H9 (cell line): ENCODE data around the gene DEUP1. TPM values are rescaled to one million over a fixed set of nuclear protein-coding genes. Genes with fewer than 3 reads are reported as not detected.

Experiments
- DNase-seq: peaks from one replicate; pipeline ENCODE4 v3.0.0-alpha.2; 2017
- H2AFZ ChIP-seq: one replicate; pipeline ENCODE4 v1.6.1; 2013; ENCODE audit warnings: mild to moderate bottlenecking, low read length, control low read depth, moderate library complexity
- H2AK5ac ChIP-seq: 2 replicates; pipeline ENCODE4 v1.6.1; 2013; ENCODE audit warnings: low read length, control low read depth, mixed read lengths; ENCODE audit not compliant: insufficient read length
- H2BK120ac ChIP-seq: one replicate; pipeline ENCODE4 v1.6.1; 2013; ENCODE audit warnings: low read depth, mild to moderate bottlenecking, low read length, control low read depth, inconsistent platforms; ENCODE audit not compliant: poor library complexity, severe bottlenecking
- H2BK12ac ChIP-seq: 2 replicates; pipeline ENCODE4 v1.6.1; 2013; ENCODE audit warnings: low read length, control low read depth, mixed read lengths, low read depth; ENCODE audit not compliant: insufficient read length
- H2BK15ac ChIP-seq: 2 replicates; pipeline ENCODE4 v1.6.1; 2013; ENCODE audit warnings: low read depth, low read length, control low read depth
- H2BK20ac ChIP-seq: one replicate; pipeline ENCODE4 v1.6.1; 2013; ENCODE audit warnings: low read depth, mild to moderate bottlenecking, low read length, control low read depth, inconsistent platforms; ENCODE audit not compliant: poor library complexity, severe bottlenecking
- H2BK5ac ChIP-seq: 2 replicates; pipeline ENCODE4 v1.6.1; 2013; ENCODE audit warnings: low read length, control low read depth, mixed read lengths; ENCODE audit not compliant: insufficient read length
- H3K14ac ChIP-seq: 2 replicates; pipeline ENCODE4 v1.6.1; 2013; ENCODE audit warnings: low read length, control low read depth; ENCODE audit not compliant: insufficient read depth
- H3K18ac ChIP-seq: 2 replicates; pipeline ENCODE4 v1.6.1; 2013; ENCODE audit warnings: low read depth, mild to moderate bottlenecking, mixed read lengths, low read length, control low read depth; ENCODE audit not compliant: insufficient read length
- H3K23ac ChIP-seq: 2 replicates; pipeline ENCODE4 v1.6.1; 2013; ENCODE audit warnings: low read length, control low read depth, mixed read lengths, low read depth; ENCODE audit not compliant: insufficient read length
- H3K23me2 ChIP-seq: 2 replicates; pipeline ENCODE4 v1.6.1; 2013; ENCODE audit warnings: low read depth, mild to moderate bottlenecking, mixed read lengths, low read length, control low read depth; ENCODE audit not compliant: insufficient read length, poor library complexity, severe bottlenecking
- H3K27ac ChIP-seq: 2 replicates; pipeline ENCODE4 v1.5.1; 2013; ENCODE audit warnings: low read length, control low read depth, mixed read lengths, low read depth; ENCODE audit not compliant: insufficient read length
- H3K27me3 ChIP-seq: 2 replicates; pipeline ENCODE4 v1.6.1; 2013; ENCODE audit warnings: low read length, control low read depth, inconsistent platforms; ENCODE audit not compliant: insufficient read depth
- H3K4ac ChIP-seq: 2 replicates; pipeline ENCODE4 v1.6.1; 2013; ENCODE audit warnings: low read depth, mild to moderate bottlenecking, control low read depth, inconsistent platforms, low read length, moderate library complexity
- H3K4me1 ChIP-seq: 2 replicates; pipeline ENCODE4 v1.6.1; 2013; ENCODE audit warnings: low read length, control low read depth, inconsistent platforms; ENCODE audit not compliant: insufficient read depth
- H3K4me2 ChIP-seq: 2 replicates; pipeline ENCODE4 v1.6.1; 2013; ENCODE audit warnings: low read length, control low read depth, mixed read lengths; ENCODE audit not compliant: insufficient read length, insufficient read depth
- H3K56ac ChIP-seq: 2 replicates; pipeline ENCODE4 v1.6.1; 2013; ENCODE audit warnings: low read depth, mild to moderate bottlenecking, mixed read lengths, low read length, control low read depth; ENCODE audit not compliant: insufficient read length
- H3K79me1 ChIP-seq: 2 replicates; pipeline ENCODE4 v1.6.1; 2013; ENCODE audit warnings: low read depth, mild to moderate bottlenecking, moderate library complexity, low read length, control low read depth, inconsistent platforms; ENCODE audit not compliant: insufficient read depth, poor library complexity, severe bottlenecking
- H3K79me2 ChIP-seq: 2 replicates; pipeline ENCODE4 v1.6.1; 2013; ENCODE audit warnings: low read length, control low read depth, inconsistent platforms; ENCODE audit not compliant: insufficient read depth
- H3K9ac ChIP-seq: 2 replicates; pipeline ENCODE4 v1.6.1; 2013; ENCODE audit warnings: low read length, control low read depth, mixed read lengths; ENCODE audit not compliant: insufficient read length; ENCODE audit errors: extremely low read depth
- H3K9me3 ChIP-seq: one replicate; pipeline ENCODE4 v1.6.1; 2013; ENCODE audit warnings: low read depth, low read length, inconsistent platforms; ENCODE audit not compliant: control insufficient read depth
- H3T11ph ChIP-seq: one replicate; pipeline ENCODE4 v1.6.1; 2013; ENCODE audit warnings: mild to moderate bottlenecking, low read length, control low read depth, inconsistent platforms
- H4K20me1 ChIP-seq: one replicate; pipeline ENCODE4 v1.6.1; 2013; ENCODE audit not compliant: control insufficient read depth, insufficient read length, insufficient read depth
- H4K5ac ChIP-seq: 2 replicates; pipeline ENCODE4 v1.6.1; 2013; ENCODE audit warnings: low read depth, mild to moderate bottlenecking, mixed read lengths, low read length, control low read depth; ENCODE audit not compliant: insufficient read length
- H4K8ac ChIP-seq: replicated peaks from 2 replicates; pipeline ENCODE4 v1.6.1; 2013; ENCODE audit warnings: low read length, control low read depth, mixed read lengths, low read depth; ENCODE audit not compliant: insufficient read length
- H4K91ac ChIP-seq: 2 replicates; pipeline ENCODE4 v1.6.1; 2013; ENCODE audit warnings: low read depth, mild to moderate bottlenecking, moderate library complexity, mixed read lengths, low read length, control low read depth; ENCODE audit not compliant: insufficient read length
- H3K27ac Mint-ChIP-seq, 3 experiments: 2 replicates in 2 of 3; 3 replicates in 1 of 3; pipeline ENCODE4 v1.8.0; 2020 to 2021; ENCODE audit warnings: mixed read lengths in 3 of 3, mild to moderate bottlenecking in 1 of 3, moderate library complexity in 1 of 3
- H3K27me3 Mint-ChIP-seq: 2 replicates; pipeline ENCODE4 v1.8.0; 2021; ENCODE audit warnings: low read depth, mild to moderate bottlenecking, moderate library complexity, mixed read lengths
- H3K36me3 Mint-ChIP-seq, 3 experiments: 2 replicates in 2 of 3; 3 replicates in 1 of 3; pipeline ENCODE4 v1.8.0; 2020 to 2021; ENCODE audit warnings: low read depth in 3 of 3, mixed read lengths in 3 of 3; ENCODE audit not compliant: insufficient read depth in 1 of 3
- H3K4me1 Mint-ChIP-seq, 2 experiments: 2 replicates each; pipeline ENCODE4 v1.8.0; 2020; ENCODE audit warnings: mixed read lengths in 2 of 2
- H3K4me3 Mint-ChIP-seq, 2 experiments: 2 replicates in 1 of 2; 3 replicates in 1 of 2; pipeline ENCODE4 v1.8.0; 2020 to 2021; ENCODE audit warnings: mild to moderate bottlenecking in 2 of 2, mixed read lengths in 2 of 2, moderate library complexity in 1 of 2
- H3K9me3 Mint-ChIP-seq, 2 experiments: 2 replicates in 1 of 2; 3 replicates in 1 of 2; pipeline ENCODE4 v1.8.0; 2020; ENCODE audit warnings: mild to moderate bottlenecking in 2 of 2, mixed read lengths in 2 of 2, moderate library complexity in 1 of 2
- CTCF ChIP-seq: fragments of 200-600 bp; sonication (generic); conservative IDR thresholded peaks from 3 replicates; pipeline ENCODE4 v1.8.0; 2021; ENCODE audit warnings: antibody characterized with exemption, mild to moderate bottlenecking
- WGBS: extraction: QIAGEN DNeasy Blood & Tissue Kit; methylation state at CpG from one replicate; pipeline ENCODE4 v1.1.7; 2013; ENCODE audit warnings: missing lambda C conversion rate, low lambda C conversion rate, mixed read lengths; ENCODE audit not compliant: insufficient read length; ENCODE audit errors: extremely low coverage; 5-methylcytosine and 5-hydroxymethylcytosine counted together
- total RNA-seq: library from RNA; stranded (reverse); gene quantifications from 2 replicates; pipeline ENCODE4 v1.2.1, GENCODE V29; 2021

Gene DEUP1
- total RNA-seq, 1 experiment from 2014 or later, result 0.22 TPM

GRCh38 chr11:93319224-93319839 lies 11.2 kb upstream of the DEUP1 start:
- Histone ChIP-seq H3K23ac (no peak overlapping the region), H3K56ac (no peak overlapping the region), H3K4me2 (no peak overlapping the region), H4K8ac (no peak overlapping the region), H3K79me2 (no peaks in the 10 kb centered on the region), H3K9me3 (no peaks in the 10 kb centered on the region), H2AFZ (no peak overlapping the region), H3K4me1 (no peaks in the 10 kb centered on the region), H3K79me1 (no peaks in the 10 kb centered on the region), H3K23me2 (no peaks in the 10 kb centered on the region), H3K14ac (no peak overlapping the region), H4K5ac (no peak overlapping the region), H3K18ac (no peak overlapping the region), H3K27ac (no peak overlapping the region), H4K91ac (no peak overlapping the region), H2BK5ac (no peak overlapping the region), H3K27me3 (no peaks in the 10 kb centered on the region), H3T11ph (no peak overlapping the region), H3K4ac (no peak overlapping the region), H2BK20ac (no peak overlapping the region), H2AK5ac (no peak overlapping the region), H2BK12ac (no peak overlapping the region), H3K9ac (no peak overlapping the region), H2BK15ac (no peak overlapping the region), H2BK120ac (no peak overlapping the region), H4K20me1 (no peaks in the 10 kb centered on the region)
- H3K4me1 Mint-ChIP-seq, result no peaks in the 10 kb centered on the region
- DNase-seq, result no peak
- no peak overlapping the region for H3K27ac Mint-ChIP-seq
- H3K27me3 Mint-ChIP-seq, result no peaks in the 10 kb centered on the region
- no peak for TF ChIP-seq CTCF
- H3K36me3 Mint-ChIP-seq, result peaks cover 8 to 29% (median 12%) of the 10 kb centered on the region in 3 experiments
- H3K4me3 Mint-ChIP-seq, result no peak overlapping the region
- WGBS, result no CpG with 5 or more reads among the region's 2 CpGs
- peaks cover 18 to 22% of the 10 kb centered on the region in 2 experiments for H3K9me3 Mint-ChIP-seq
